ENCODE data around the gene VPS13A. TPM values are rescaled to one million over a fixed set of nuclear protein-coding genes. Genes with fewer than 3 reads are reported as not detected.

The VPS13A gene
- total RNA-seq, 1 experiment from 2014 or later, result 31.5 TPM

GRCh38 chr9:77424993-77425392 is 247.7 kb downstream of the VPS13A start:
- Mint-ChIP-seq H3K4me1 (no peaks in the 10 kb centered on the region), H3K27me3 (ENCODE audit: low read depth) (no peaks in the 10 kb centered on the region), H3K27ac (no peak overlapping the region), H3K9me3 (no peaks in the 10 kb centered on the region), H3K4me3 (no peak overlapping the region), H3K36me3 (peaks cover 39% of the 10 kb centered on the region)
- TF ChIP-seq ATF1 (CRISPR knock-in tag; IDR thresholded peaks at IDR 0.05) (no peak), SP1 (CRISPR knock-in tag; conservative IDR thresholded peaks at IDR 0.05) (no peak), ARID4B (CRISPR knock-in tag; IDR thresholded peaks at IDR 0.05; ENCODE audit: borderline replicate concordance) (no peak), ZNF232 (CRISPR knock-in tag; IDR thresholded peaks at IDR 0.05) (no peak), E2F5 (CRISPR knock-in tag; IDR thresholded peaks at IDR 0.05) (no peak), SMAD3 (CRISPR knock-in tag; IDR thresholded peaks at IDR 0.05; ENCODE audit: borderline replicate concordance) (no peak), FOXP4 (CRISPR knock-in tag; IDR thresholded peaks at IDR 0.05) (no peak), RELA (CRISPR knock-in tag; IDR thresholded peaks at IDR 0.05; ENCODE audit: borderline replicate concordance) (no peak), TCF7 (CRISPR knock-in tag; IDR thresholded peaks at IDR 0.05; ENCODE audit: low read depth) (no peak), TP53 (CRISPR knock-in tag; IDR thresholded peaks at IDR 0.05) (no peak), HMGXB4 (CRISPR knock-in tag; IDR thresholded peaks at IDR 0.05) (no peak), ETV6 (CRISPR knock-in tag; IDR thresholded peaks at IDR 0.05) (no peak), NR3C1 (CRISPR knock-in tag; conservative IDR thresholded peaks at IDR 0.05; ENCODE audit: low read depth) (no peak), JAZF1 (CRISPR knock-in tag; IDR thresholded peaks at IDR 0.05) (no peak), ZSCAN18 (CRISPR knock-in tag; IDR thresholded peaks at IDR 0.05) (no peak), ZNF138 (CRISPR knock-in tag; conservative IDR thresholded peaks at IDR 0.05) (no peak), ZNF317 (CRISPR knock-in tag; IDR thresholded peaks at IDR 0.05; ENCODE audit: borderline replicate concordance, low read depth) (no peak), USF2 (CRISPR knock-in tag; IDR thresholded peaks at IDR 0.05) (no peak)
- ChIA-PET POLR2A (no interaction called here), CTCF (interaction anchor here (1.0 to 4.2 kb wide), 2 partner anchors 9 to 32 kb away, joined by 3 to 14 read pairs; no protein-coding TSS in a partner anchor)
- ATAC-seq (no peak), DNase-seq (ENCODE audit: low spot score) (no peak)

Data from WTC11 (cell line).